Loucy (cell line): ENCODE data around the gene CBX2.

ENCODE experiments used
- H2AFZ ChIP-seq: fragments of 200-600 bp; sonication (generic); 2 replicates; pipeline ENCODE4 v1.6.0; 2016; ENCODE audit warnings: antibody characterized with exemption, mild to moderate bottlenecking, low read length, moderate library complexity
- H3F3A ChIP-seq: fragments of 200-600 bp; 2 replicates; pipeline ENCODE4 v1.6.0; 2016; ENCODE audit warnings: antibody characterized with exemption, low read depth, mild to moderate bottlenecking
- H3K27me3 ChIP-seq: fragments of 200-600 bp; sonication (generic); 2 replicates; pipeline ENCODE4 v1.6.1; 2014; ENCODE audit warnings: low read length, mild to moderate bottlenecking; ENCODE audit not compliant: insufficient read depth, poor library complexity, severe bottlenecking
- H3K36me3 ChIP-seq: fragments of 200-600 bp; sonication (generic); 2 replicates; pipeline ENCODE4 v1.6.1; 2016; ENCODE audit warnings: low read length; ENCODE audit not compliant: insufficient read depth
- H3K4me1 ChIP-seq: fragments of 200-600 bp; sonication (generic); 2 replicates; pipeline ENCODE4 v1.5.1; 2014; ENCODE audit warnings: low read length, mild to moderate bottlenecking; ENCODE audit not compliant: insufficient read depth, poor library complexity, severe bottlenecking
- H3K4me2 ChIP-seq: fragments of 200-600 bp; sonication (generic); 2 replicates; pipeline ENCODE4 v1.6.0; 2014; ENCODE audit warnings: antibody characterized with exemption, low read length, low read depth, mild to moderate bottlenecking; ENCODE audit not compliant: poor library complexity, severe bottlenecking
- H3K4me3 ChIP-seq: fragments of 200-600 bp; sonication (generic); 2 replicates; pipeline ENCODE4 v1.5.1; 2014; ENCODE audit warnings: low read length, mild to moderate bottlenecking, mixed read lengths; ENCODE audit not compliant: poor library complexity, severe bottlenecking
- H3K79me2 ChIP-seq: fragments of 200-600 bp; sonication (generic); 2 replicates; pipeline ENCODE4 v1.6.1; 2014; ENCODE audit warnings: low read length; ENCODE audit not compliant: insufficient read depth
- H3K9ac ChIP-seq: fragments of 200-600 bp; sonication (generic); 2 replicates; pipeline ENCODE4 v1.6.0; 2014; ENCODE audit warnings: mild to moderate bottlenecking, low read depth, low read length, moderate library complexity; ENCODE audit not compliant: poor library complexity, severe bottlenecking
- H3K9me2 ChIP-seq: fragments of 200-600 bp; sonication (generic); replicated peaks from 2 replicates; pipeline ENCODE4 v1.6.1; 2016; ENCODE audit warnings: low read depth, low read length, mixed read lengths
- H3K9me3 ChIP-seq: fragments of 200-600 bp; sonication (generic); 2 replicates; pipeline ENCODE4 v1.6.1; 2014; ENCODE audit warnings: mild to moderate bottlenecking, antibody characterized with exemption, low read length, low read depth; ENCODE audit not compliant: insufficient read depth
- H4K20me1 ChIP-seq: fragments of 200-600 bp; sonication (generic); 2 replicates; pipeline ENCODE4 v1.6.0; 2014; ENCODE audit warnings: antibody characterized with exemption, low read length, mild to moderate bottlenecking; ENCODE audit not compliant: insufficient read depth, poor library complexity, severe bottlenecking
- CTCF ChIP-seq: fragments of 200-600 bp; sonication (generic); conservative IDR thresholded peaks from 2 replicates; pipeline ENCODE4 v1.5.1; 2014; ENCODE audit warnings: mild to moderate bottlenecking, antibody characterized with exemption, low read length
- EZH2phosphoT487 ChIP-seq: fragments of 200-600 bp; IDR thresholded peaks from 2 replicates; pipeline ENCODE4 v1.6.1; 2018; ENCODE audit warnings: antibody characterized with exemption, mild to moderate bottlenecking, moderate library complexity, borderline replicate concordance

CBX2 gene

GRCh38 chr17:79788455-79788854, 10.5 kb downstream of the CBX2 start:
- Histone ChIP-seq H2AFZ (no peak overlapping the region), H3F3A (peaks cover 11% of the 10 kb centered on the region; the same call in 1 of the 2 replicates), H3K4me1 (peaks cover 20% of the 10 kb centered on the region), H3K9me2 (no peaks in the 10 kb centered on the region), H3K4me3 (no peak overlapping the region), H3K9me3 (no peaks in the 10 kb centered on the region), H3K27me3 (no peaks in the 10 kb centered on the region), H3K36me3 (peaks cover 20% of the 10 kb centered on the region; the same call in 1 of the 2 replicates), H3K9ac (peak overlapping the region; percentile 83), H3K79me2 (peaks cover 63% of the 10 kb centered on the region), H3K4me2 (no peak overlapping the region), H4K20me1 (peaks cover 41% of the 10 kb centered on the region)
- TF ChIP-seq EZH2phosphoT487 = no peak
- TF ChIP-seq CTCF = no peak

GRCh38 chr17:79788989-79789942, 11.3 kb downstream of the CBX2 start:
- Histone ChIP-seq H3K36me3 (peaks cover 12% of the 10 kb centered on the region; the same call in 1 of the 2 replicates), H2AFZ (peak overlapping the region; percentile 69), H3K9me3 (no peaks in the 10 kb centered on the region), H3F3A (peaks cover 13% of the 10 kb centered on the region; the same call in 1 of the 2 replicates), H3K79me2 (peaks cover 62% of the 10 kb centered on the region), H3K4me1 (peaks cover 26% of the 10 kb centered on the region), H3K27me3 (no peaks in the 10 kb centered on the region), H4K20me1 (peaks cover 40% of the 10 kb centered on the region), H3K4me3 (peak overlapping the region; percentile 78), H3K4me2 (peak overlapping the region; percentile 87), H3K9me2 (no peaks in the 10 kb centered on the region), H3K9ac (peak overlapping the region; percentile 83)
- TF ChIP-seq CTCF = no peak
- TF ChIP-seq EZH2phosphoT487 = no peak

- Histone ChIP-seq H3K9me3 (no peaks in the 10 kb centered on the region), H2AFZ (peak overlapping the region; percentile 69), H3K27me3 (no peaks in the 10 kb centered on the region), H3K4me2 (peak overlapping the region; percentile 87), H3K9ac (peak overlapping the region; percentile 83), H4K20me1 (peaks cover 40% of the 10 kb centered on the region), H3K9me2 (no peaks in the 10 kb centered on the region), H3K36me3 (peaks cover 10% of the 10 kb centered on the region; the same call in 1 of the 2 replicates), H3K79me2 (peaks cover 62% of the 10 kb centered on the region), H3F3A (peaks cover 13% of the 10 kb centered on the region; the same call in 1 of the 2 replicates), H3K4me1 (peaks cover 35% of the 10 kb centered on the region), H3K4me3 (peak overlapping the region; percentile 78)
- TF ChIP-seq EZH2phosphoT487 = no peak
- peak; percentile 64 for TF ChIP-seq CTCF
Measured at GRCh38 chr17:79789943-79790804, 12.2 kb downstream of the CBX2 start.
